SW 1271 (cell line): ENCODE results near the gene SDCBP2.

ENCODE experiments used
- DNase-seq, 2 experiments: peaks; one replicate each; lab custom pipeline; 2025; lab: John Stamatoyannopoulos, UW

SDCBP2 gene

GRCh38 chr20:1328680-1329330 lies at the start of gene SDCBP2:
TSS of gene SDCBP2 (minus strand) at chr20:1329139. CDS start at chr20:1320416, 8,723 bp downstream.
- DNase-seq: no peak

- no peak for DNase-seq
Observed at GRCh38 chr20:1378735-1379125, 49.8 kb upstream of the SDCBP2 start.

- DNase-seq: peak; percentile 37 to 72
Observed at GRCh38 chr20:1377984-1378734, 49.2 kb upstream of the SDCBP2 start.

GRCh38 chr20:1377341-1377871 lies 48.5 kb upstream of the SDCBP2 start:
- no peak for DNase-seq

GRCh38 chr20:1376408-1377270 lies 47.7 kb upstream of the SDCBP2 start:
- no peak for DNase-seq

- no peak for DNase-seq
Observed at GRCh38 chr20:1376007-1376406, 47.1 kb upstream of the SDCBP2 start.

- DNase-seq: peak; percentile 27 to 70
Observed at GRCh38 chr20:1375515-1375914, 46.6 kb upstream of the SDCBP2 start.

GRCh38 chr20:1374246-1374645 lies 45.3 kb upstream of the SDCBP2 start:
- no peak for DNase-seq

- DNase-seq: no peak
Observed at GRCh38 chr20:1373614-1374013, 44.7 kb upstream of the SDCBP2 start.

- no peak for DNase-seq
Observed at GRCh38 chr20:1373036-1373435, 44.1 kb upstream of the SDCBP2 start.

GRCh38 chr20:1371830-1372539 lies 43.0 kb upstream of the SDCBP2 start:
- DNase-seq: no peak

- DNase-seq: no peak
Observed at GRCh38 chr20:1371202-1371782, 42.4 kb upstream of the SDCBP2 start.

- DNase-seq: no peak
Observed at GRCh38 chr20:1370548-1371110, 41.7 kb upstream of the SDCBP2 start.

- no peak for DNase-seq
Observed at GRCh38 chr20:1369970-1370369, 41.0 kb upstream of the SDCBP2 start.

GRCh38 chr20:1368448-1369199 lies 39.7 kb upstream of the SDCBP2 start:
- DNase-seq: peak in 1 of 2 experiments; percentile 20

- DNase-seq: no peak
Observed at GRCh38 chr20:1367479-1367878, 38.5 kb upstream of the SDCBP2 start.

- DNase-seq: no peak
Observed at GRCh38 chr20:1364106-1364505, 35.2 kb upstream of the SDCBP2 start.

GRCh38 chr20:1363522-1363921 lies 34.6 kb upstream of the SDCBP2 start:
- no peak for DNase-seq

GRCh38 chr20:1362484-1362883 lies 33.5 kb upstream of the SDCBP2 start:
- DNase-seq: no peak
